WERI-Rb-1 (cell line): ENCODE data around the gene AP5B1.

Experiments used
- DNase-seq: peaks from one replicate; pipeline ENCODE4 v3.0.0-alpha.2; 2020
- H3K27ac ChIP-seq: fragments of 250-450 bp; sonication (Bioruptor Pico); 2 replicates; pipeline ENCODE4 v1.5.1; 2020; ENCODE audit warnings: mild to moderate bottlenecking, moderate library complexity
- H3K27me3 ChIP-seq: fragments of 250-450 bp; sonication (Bioruptor Pico); 2 replicates; pipeline ENCODE4 v1.5.1; 2021; ENCODE audit warnings: mild to moderate bottlenecking, low read depth, moderate library complexity; ENCODE audit not compliant: insufficient read depth, severe bottlenecking
- H3K36me3 ChIP-seq: fragments of 250-450 bp; sonication (Bioruptor Pico); 2 replicates; pipeline ENCODE4 v1.5.1; 2020; ENCODE audit warnings: mild to moderate bottlenecking, moderate library complexity
- H3K4me3 ChIP-seq: 2 replicates; pipeline ENCODE4 v1.5.1; 2011; ENCODE audit warnings: low read depth, mild to moderate bottlenecking, control low read depth, low read length
- H3K9me3 ChIP-seq: fragments of 250-450 bp; sonication (Bioruptor Pico); 2 replicates; pipeline ENCODE4 v1.5.1; 2021; ENCODE audit warnings: mild to moderate bottlenecking, moderate library complexity; ENCODE audit not compliant: severe bottlenecking
- TF ChIP-seq, protein P1 (sequence below): IDR thresholded peaks from 2 replicates; pipeline ENCODE4 v1.5.1; 2011; ENCODE audit warnings: low read depth, mild to moderate bottlenecking, control low read depth, inconsistent platforms, low read length

AP5B1 gene

GRCh38 chr11:65803797-65804492 lies 23.2 kb upstream of the AP5B1 start:
- DNase-seq: no peak
- TF ChIP-seq, protein P1, sequence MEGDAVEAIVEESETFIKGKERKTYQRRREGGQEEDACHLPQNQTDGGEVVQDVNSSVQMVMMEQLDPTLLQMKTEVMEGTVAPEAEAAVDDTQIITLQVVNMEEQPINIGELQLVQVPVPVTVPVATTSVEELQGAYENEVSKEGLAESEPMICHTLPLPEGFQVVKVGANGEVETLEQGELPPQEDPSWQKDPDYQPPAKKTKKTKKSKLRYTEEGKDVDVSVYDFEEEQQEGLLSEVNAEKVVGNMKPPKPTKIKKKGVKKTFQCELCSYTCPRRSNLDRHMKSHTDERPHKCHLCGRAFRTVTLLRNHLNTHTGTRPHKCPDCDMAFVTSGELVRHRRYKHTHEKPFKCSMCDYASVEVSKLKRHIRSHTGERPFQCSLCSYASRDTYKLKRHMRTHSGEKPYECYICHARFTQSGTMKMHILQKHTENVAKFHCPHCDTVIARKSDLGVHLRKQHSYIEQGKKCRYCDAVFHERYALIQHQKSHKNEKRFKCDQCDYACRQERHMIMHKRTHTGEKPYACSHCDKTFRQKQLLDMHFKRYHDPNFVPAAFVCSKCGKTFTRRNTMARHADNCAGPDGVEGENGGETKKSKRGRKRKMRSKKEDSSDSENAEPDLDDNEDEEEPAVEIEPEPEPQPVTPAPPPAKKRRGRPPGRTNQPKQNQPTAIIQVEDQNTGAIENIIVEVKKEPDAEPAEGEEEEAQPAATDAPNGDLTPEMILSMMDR: no peak
- Histone ChIP-seq H3K9me3 (no peaks in the 10 kb centered on the region), H3K36me3 (no peaks in the 10 kb centered on the region), H3K4me3 (no peak overlapping the region), H3K27ac (no peak overlapping the region), H3K27me3 (no peaks in the 10 kb centered on the region)

GRCh38 chr11:65802841-65803240 lies 22.1 kb upstream of the AP5B1 start:
- TF ChIP-seq, protein P1: no peak
- H3K27me3 ChIP-seq: no peaks in the 10 kb centered on the region
- H3K9me3 ChIP-seq: no peaks in the 10 kb centered on the region
- no peak overlapping the region for H3K27ac ChIP-seq
- no peaks in the 10 kb centered on the region for H3K36me3 ChIP-seq
- DNase-seq: no peak
- H3K4me3 ChIP-seq: no peak overlapping the region

GRCh38 chr11:65801153-65801987 lies 20.6 kb upstream of the AP5B1 start:
- Histone ChIP-seq H3K4me3 (no peak overlapping the region), H3K27ac (no peak overlapping the region), H3K36me3 (no peaks in the 10 kb centered on the region), H3K9me3 (no peaks in the 10 kb centered on the region), H3K27me3 (no peaks in the 10 kb centered on the region)
- TF ChIP-seq, protein P1: no peak
- no peak for DNase-seq

DNA sequence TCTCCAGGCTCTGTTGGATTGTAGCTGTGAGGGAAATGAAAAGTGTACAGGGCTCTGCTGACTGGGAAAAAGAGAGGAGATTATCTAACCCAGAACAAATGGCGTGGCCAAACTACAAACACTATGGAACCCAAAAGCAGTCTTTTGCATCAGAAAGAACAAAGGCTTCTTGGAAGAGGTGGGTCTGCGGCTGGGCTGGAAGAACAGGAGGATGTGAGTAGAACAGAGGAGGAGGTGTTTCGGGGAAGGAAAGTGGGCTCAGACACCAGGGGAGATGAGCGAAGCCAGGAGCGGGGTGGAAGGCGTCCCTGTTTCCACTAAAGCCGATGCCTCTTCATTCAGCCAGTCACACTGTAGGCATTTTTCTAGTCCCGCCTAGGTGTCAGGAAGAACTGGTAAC lies 18.1 kb upstream of the AP5B1 start:
- H3K36me3 ChIP-seq: no peaks in the 10 kb centered on the region
- no peak overlapping the region for H3K27ac ChIP-seq
- H3K27me3 ChIP-seq: no peaks in the 10 kb centered on the region
- TF ChIP-seq, protein P1: no peak
- no peaks in the 10 kb centered on the region for H3K9me3 ChIP-seq
- no peak for DNase-seq
- H3K4me3 ChIP-seq: no peak overlapping the region

DNA sequence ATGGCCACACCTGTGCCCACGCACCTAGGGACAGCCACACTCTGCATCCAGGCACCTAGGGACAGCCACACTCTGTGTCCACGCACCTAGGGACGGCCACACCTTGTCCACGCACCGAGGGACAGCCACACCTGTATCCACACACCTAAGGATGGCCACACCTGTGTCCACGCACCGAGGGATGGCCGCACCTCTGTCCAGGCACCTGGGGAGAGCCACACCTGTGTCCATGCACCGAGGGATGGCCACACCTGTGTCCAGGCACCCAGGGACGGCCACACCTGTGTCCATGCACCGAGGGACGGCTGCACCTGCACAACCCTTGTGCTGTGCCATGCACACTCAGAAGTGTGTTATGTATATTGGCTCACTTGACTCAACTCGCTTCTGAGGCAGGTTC lies 16.9 kb upstream of the AP5B1 start:
- H3K27me3 ChIP-seq: no peaks in the 10 kb centered on the region
- H3K4me3 ChIP-seq: no peak overlapping the region
- H3K9me3 ChIP-seq: no peaks in the 10 kb centered on the region
- TF ChIP-seq, protein P1: no peak
- H3K27ac ChIP-seq: no peak overlapping the region
- H3K36me3 ChIP-seq: no peaks in the 10 kb centered on the region
- no peak for DNase-seq
